Natural killer cell (primary cell): ENCODE data around the gene DNAAF5. TPM values are rescaled to one million over a fixed set of nuclear protein-coding genes. Genes with fewer than 3 reads are reported as not detected.

Experiments
- ATAC-seq, 3 donors: fragments of 150-1000 bp in 2 of 3; fragments of 200-7000 bp in 1 of 3; cut with Tn5 transposase; 1 replicate in 1 of 3; 2 replicates in 2 of 3; pipeline ENCODE4 v1.10.0; 2021; ENCODE audit warnings: mild to moderate bottlenecking in 2 of 3, moderate library complexity in 2 of 3
- DNase-seq, 2 donors: peaks; one replicate each; pipeline versions ENCODE4 v3.0.0 to v3.0.0-alpha.2; 2013 to 2021; ENCODE audit warnings: mixed read lengths in 1 of 2
- H3K27ac ChIP-seq: one replicate; pipeline ENCODE4 v1.5.1; 2013; ENCODE audit warnings: mild to moderate bottlenecking, low read length
- H3K27me3 ChIP-seq: one replicate; pipeline ENCODE4 v1.6.1; 2013; ENCODE audit warnings: low read length; ENCODE audit not compliant: control insufficient read depth, insufficient read depth
- H3K36me3 ChIP-seq: one replicate; pipeline ENCODE4 v1.6.1; 2013; ENCODE audit warnings: low read length; ENCODE audit not compliant: control insufficient read depth, insufficient read depth
- H3K4me1 ChIP-seq: one replicate; pipeline ENCODE4 v1.6.1; 2013; ENCODE audit warnings: low read length; ENCODE audit not compliant: control insufficient read depth, insufficient read depth
- H3K4me3 ChIP-seq: one replicate; pipeline ENCODE4 v1.5.1; 2013; ENCODE audit warnings: low read length
- H3K9me3 ChIP-seq: one replicate; pipeline ENCODE4 v1.6.1; 2013; ENCODE audit warnings: low read length; ENCODE audit not compliant: control insufficient read depth, insufficient read depth
- H3K27ac Mint-ChIP-seq, 2 donors: one replicate each; pipeline ENCODE4 v1.8.0; 2022; ENCODE audit warnings: mild to moderate bottlenecking in 2 of 2, mixed read lengths in 2 of 2, moderate library complexity in 1 of 2
- H3K27me3 Mint-ChIP-seq, 2 donors: one replicate each; pipeline ENCODE4 v1.8.0; 2022; ENCODE audit warnings: low read depth in 2 of 2, mixed read lengths in 2 of 2
- H3K36me3 Mint-ChIP-seq: one replicate; pipeline ENCODE4 v1.8.0; 2022; ENCODE audit warnings: mixed read lengths
- H3K4me1 Mint-ChIP-seq, 2 donors: one replicate each; pipeline ENCODE4 v1.8.0; 2022; ENCODE audit warnings: mixed read lengths in 2 of 2
- H3K4me3 Mint-ChIP-seq: one replicate; pipeline ENCODE4 v1.8.0; 2022; ENCODE audit warnings: mild to moderate bottlenecking, moderate library complexity, mixed read lengths
- H3K9me3 Mint-ChIP-seq, 2 donors: one replicate each; pipeline ENCODE4 v1.8.0; 2022; ENCODE audit warnings: mixed read lengths in 2 of 2
- WGBS: methylation state at CpG from one replicate; pipeline ENCODE4 v1.1.7; 2013; ENCODE audit warnings: missing lambda C conversion rate; ENCODE audit not compliant: insufficient coverage; 5-methylcytosine and 5-hydroxymethylcytosine counted together
- intact Hi-C: fragments of 100-400 bp; cut with micrococcal nuclease; formaldehyde crosslinking; loops from one replicate; pipeline ENCODE4 v1.14.2; 2022
- total RNA-seq, 4 donors: library from RNA; stranded (reverse); fragments of 120-200 nt in 1 of 4; gene quantifications; one replicate each; pipeline versions ENCODE4 v1.2.3 to v1.2.4, GENCODE V29; 2013 to 2022
- TF ChIP-seq, protein P1 (sequence below): fragments of 200-600 bp; IDR thresholded peaks from one replicate; pipeline ENCODE4 v1.8.0; 2022; ENCODE audit warnings: antibody characterized with exemption

Gene DNAAF5
- total RNA-seq, 3 donors from 2014 or later (not counting 1 experiment from before 2014, with no cell fraction given) = 6.7 to 10.3 (median 10.3) TPM

DNA sequence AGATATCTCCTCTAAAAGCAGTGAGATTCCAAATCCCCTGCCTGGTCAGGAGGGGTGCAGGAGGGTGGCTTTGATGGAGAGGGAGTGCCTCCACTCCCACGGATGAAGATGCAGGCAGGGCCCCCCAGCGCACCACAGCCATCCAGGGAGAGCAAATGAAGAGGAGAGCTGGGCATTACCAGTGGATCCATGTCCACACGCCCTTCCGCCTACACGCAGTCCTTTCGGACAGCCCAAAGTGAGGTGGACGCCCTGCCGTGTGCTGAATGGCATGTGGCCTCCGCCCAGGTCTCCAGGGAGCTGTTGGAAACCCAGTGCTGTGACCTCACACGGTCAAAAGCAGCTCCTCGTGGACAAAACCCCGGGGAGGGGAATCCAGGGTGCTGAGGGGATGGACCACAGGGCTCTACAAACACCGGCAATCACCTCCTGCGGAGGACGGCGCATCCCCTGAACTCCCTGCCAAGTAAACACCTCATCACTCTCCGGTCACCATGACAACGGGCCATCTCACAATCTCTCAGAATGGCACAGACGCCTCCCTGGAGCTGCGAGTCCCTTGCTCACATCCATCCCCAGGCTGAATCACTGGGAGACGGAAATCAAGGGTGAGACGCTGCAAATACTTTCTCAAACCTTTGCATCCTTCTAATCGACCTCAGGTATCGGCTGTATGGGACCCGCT lies 35.0 kb upstream of the DNAAF5 start:
- WGBS = 96% methylated on average over 25 of the region's 25 CpGs
- peaks cover 14% of the 10 kb centered on the region for H3K36me3 Mint-ChIP-seq
- TF ChIP-seq, protein P1, sequence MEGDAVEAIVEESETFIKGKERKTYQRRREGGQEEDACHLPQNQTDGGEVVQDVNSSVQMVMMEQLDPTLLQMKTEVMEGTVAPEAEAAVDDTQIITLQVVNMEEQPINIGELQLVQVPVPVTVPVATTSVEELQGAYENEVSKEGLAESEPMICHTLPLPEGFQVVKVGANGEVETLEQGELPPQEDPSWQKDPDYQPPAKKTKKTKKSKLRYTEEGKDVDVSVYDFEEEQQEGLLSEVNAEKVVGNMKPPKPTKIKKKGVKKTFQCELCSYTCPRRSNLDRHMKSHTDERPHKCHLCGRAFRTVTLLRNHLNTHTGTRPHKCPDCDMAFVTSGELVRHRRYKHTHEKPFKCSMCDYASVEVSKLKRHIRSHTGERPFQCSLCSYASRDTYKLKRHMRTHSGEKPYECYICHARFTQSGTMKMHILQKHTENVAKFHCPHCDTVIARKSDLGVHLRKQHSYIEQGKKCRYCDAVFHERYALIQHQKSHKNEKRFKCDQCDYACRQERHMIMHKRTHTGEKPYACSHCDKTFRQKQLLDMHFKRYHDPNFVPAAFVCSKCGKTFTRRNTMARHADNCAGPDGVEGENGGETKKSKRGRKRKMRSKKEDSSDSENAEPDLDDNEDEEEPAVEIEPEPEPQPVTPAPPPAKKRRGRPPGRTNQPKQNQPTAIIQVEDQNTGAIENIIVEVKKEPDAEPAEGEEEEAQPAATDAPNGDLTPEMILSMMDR = no peak

DNA sequence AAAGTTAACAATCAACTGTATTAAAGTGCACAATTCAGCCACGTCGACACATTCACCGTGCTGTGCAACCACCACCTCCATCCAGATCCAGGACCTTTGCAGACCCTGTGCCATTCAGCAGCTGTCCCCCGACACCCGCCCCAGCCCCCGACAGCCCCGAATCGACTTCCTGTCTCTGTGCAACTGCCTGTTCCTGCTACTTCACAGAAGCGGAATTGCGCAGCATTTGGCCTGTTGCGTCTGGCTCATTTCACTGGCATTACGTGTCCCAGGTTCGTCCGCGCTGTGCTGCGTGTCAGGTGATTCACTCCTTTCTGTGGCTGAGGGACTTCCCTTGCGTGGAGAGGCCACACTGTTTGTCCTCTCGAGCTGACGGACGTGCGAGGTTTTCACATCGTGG lies 33.2 kb upstream of the DNAAF5 start:
- TF ChIP-seq, protein P1 = no peak
- no peaks in the 10 kb centered on the region for H3K36me3 Mint-ChIP-seq
- H3K4me3 Mint-ChIP-seq = no peak overlapping the region
- H3K4me1 ChIP-seq = no peaks in the 10 kb centered on the region
- ATAC-seq (no peak), DNase-seq (no peak)
- no peaks in the 10 kb centered on the region for H3K4me1 Mint-ChIP-seq
- peaks cover 5% of the 10 kb centered on the region for H3K9me3 ChIP-seq
- H3K27ac Mint-ChIP-seq = no peak overlapping the region
- intact Hi-C loops = no loop called here
- no peaks in the 10 kb centered on the region for H3K36me3 ChIP-seq
- H3K27me3 Mint-ChIP-seq = no peaks in the 10 kb centered on the region
- 96% methylated on average over 22 of the region's 22 CpGs for WGBS
- H3K27ac ChIP-seq = no peak overlapping the region
- no peaks in the 10 kb centered on the region for H3K27me3 ChIP-seq
- no peak overlapping the region for H3K4me3 ChIP-seq
- peaks cover 0 to 4% of the 10 kb centered on the region in 2 donors for H3K9me3 Mint-ChIP-seq

More for the DNA sequence above, 35.0 kb upstream of the DNAAF5 start:
- H3K27me3 ChIP-seq = no peaks in the 10 kb centered on the region
- no peaks in the 10 kb centered on the region for H3K36me3 ChIP-seq
- H3K4me3 ChIP-seq = no peak overlapping the region
- no peak overlapping the region for H3K27ac Mint-ChIP-seq
- intact Hi-C loops = no loop called here
- H3K27me3 Mint-ChIP-seq = no peaks in the 10 kb centered on the region
- peak in 1 of 3 donors; percentile 22 for ATAC-seq
- H3K4me1 Mint-ChIP-seq = no peaks in the 10 kb centered on the region
- no peak overlapping the region for H3K4me3 Mint-ChIP-seq
- H3K27ac ChIP-seq = no peak overlapping the region
- peaks cover 13% of the 10 kb centered on the region for H3K9me3 ChIP-seq
- no peak for DNase-seq
- H3K9me3 Mint-ChIP-seq = peaks cover 6 to 12% of the 10 kb centered on the region in 2 donors
- no peaks in the 10 kb centered on the region for H3K4me1 ChIP-seq

DNA sequence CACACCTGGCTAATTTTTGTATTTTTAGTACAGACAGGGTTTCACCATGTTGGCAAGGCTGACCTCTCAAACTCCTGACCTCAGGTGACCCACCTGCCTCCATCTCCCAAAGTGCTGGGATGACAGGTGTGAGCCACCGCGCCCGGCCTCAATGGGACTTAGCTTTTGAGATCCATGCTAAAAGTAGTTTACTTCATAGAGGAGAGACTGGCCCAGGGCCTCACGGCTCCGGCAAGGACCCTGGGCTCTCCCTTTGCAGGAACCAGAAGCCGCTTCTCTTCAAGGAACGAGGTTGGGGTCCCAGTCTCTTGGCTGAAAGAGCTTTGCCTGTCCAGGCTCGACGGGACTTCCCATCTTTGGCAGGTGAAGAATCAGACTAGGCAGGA lies 30.1 kb upstream of the DNAAF5 start:
- no peaks in the 10 kb centered on the region for H3K36me3 ChIP-seq
- TF ChIP-seq, protein P1 = no peak
- no peak for DNase-seq
- intact Hi-C loops = no loop called here
- no peaks in the 10 kb centered on the region for H3K4me1 ChIP-seq
- WGBS = 94% methylated on average over 9 of the region's 9 CpGs
- H3K9me3 ChIP-seq = no peaks in the 10 kb centered on the region
- H3K4me3 Mint-ChIP-seq = no peak overlapping the region
- H3K27me3 ChIP-seq = no peaks in the 10 kb centered on the region
- no peak overlapping the region for H3K27ac ChIP-seq
- H3K27me3 Mint-ChIP-seq = peaks cover 0 to 2% of the 10 kb centered on the region in 2 donors
- no peaks in the 10 kb centered on the region for H3K36me3 Mint-ChIP-seq
- H3K4me1 Mint-ChIP-seq = no peaks in the 10 kb centered on the region
- no peak overlapping the region for H3K27ac Mint-ChIP-seq
- no peak overlapping the region for H3K4me3 ChIP-seq
- no peaks in the 10 kb centered on the region for H3K9me3 Mint-ChIP-seq
- ATAC-seq = no peak
